ENCODE results near the gene ZMIZ1.

Gene ZMIZ1

GRCh38 chr10:79191951-79192676 is 123.3 kb downstream of the ZMIZ1 start:
- DNase-seq: no peak

- no peak for DNase-seq
Observed at GRCh38 chr10:79192677-79193003, 123.9 kb downstream of the ZMIZ1 start.

DNA sequence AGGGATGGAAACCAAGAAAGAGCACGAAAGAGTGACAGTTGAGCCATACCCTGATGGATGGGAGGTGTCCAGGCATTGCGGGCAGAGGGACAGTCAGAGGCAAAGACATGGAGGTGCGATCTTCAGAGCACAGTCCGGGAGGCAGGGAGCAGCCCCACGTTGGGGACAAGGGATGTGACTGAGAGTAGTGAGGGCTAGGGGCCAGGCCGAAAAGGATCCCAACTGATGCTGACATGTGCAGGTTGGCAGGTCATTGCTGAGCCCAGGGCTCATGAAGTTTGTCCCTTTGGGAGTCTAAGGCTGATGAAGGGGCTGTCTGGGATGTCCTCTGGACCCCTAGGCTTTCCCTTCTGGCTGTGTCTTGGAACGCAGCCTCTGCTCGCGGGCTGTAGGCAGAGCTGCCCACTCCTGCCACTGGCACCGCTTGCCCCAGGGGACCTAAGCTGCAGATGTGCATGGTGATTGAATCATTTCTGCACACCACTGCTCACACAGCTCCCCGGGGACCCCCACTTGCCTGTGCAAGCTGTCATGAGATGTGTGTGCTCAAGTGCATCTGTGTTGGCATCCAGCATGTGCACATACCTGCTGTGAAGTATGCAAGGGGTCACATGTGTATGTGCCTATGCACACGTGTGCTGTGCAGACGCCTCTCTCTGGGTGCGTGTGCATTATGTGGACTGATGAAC is 125.1 kb downstream of the ZMIZ1 start:
- DNase-seq: no peak

- DNase-seq: peak; percentile 50 to 71 (median 67)
Observed at GRCh38 chr10:79195091-79195923, 126.5 kb downstream of the ZMIZ1 start.

GRCh38 chr10:79196470-79197461 is 128.0 kb downstream of the ZMIZ1 start:
- DNase-seq: peak; percentile 45 to 60 (median 53)

GRCh38 chr10:79197558-79197957 is 128.8 kb downstream of the ZMIZ1 start:
- no peak for DNase-seq

GRCh38 chr10:79200346-79200745 is 131.6 kb downstream of the ZMIZ1 start:
- no peak for DNase-seq

DNA sequence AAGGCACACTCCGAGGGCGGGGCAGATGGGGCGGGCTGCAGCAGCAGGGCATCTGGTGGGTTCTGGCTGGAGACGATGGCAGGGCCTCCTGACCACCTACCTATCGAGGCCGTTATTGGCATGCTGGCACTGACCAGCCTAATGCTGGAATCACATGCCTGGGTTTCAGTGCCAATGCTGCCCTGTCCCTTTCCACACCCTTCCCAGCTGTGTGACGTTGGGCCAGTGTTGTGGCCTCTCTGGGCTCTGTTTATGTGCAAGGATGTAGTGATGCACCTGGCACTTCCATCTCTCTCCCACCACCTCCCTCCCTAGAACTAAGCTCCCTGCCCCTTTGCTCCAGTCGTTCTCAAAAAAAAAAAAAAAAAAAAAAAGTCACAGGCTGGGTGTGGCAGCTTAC is 132.9 kb downstream of the ZMIZ1 start:
- DNase-seq: no peak

DNA sequence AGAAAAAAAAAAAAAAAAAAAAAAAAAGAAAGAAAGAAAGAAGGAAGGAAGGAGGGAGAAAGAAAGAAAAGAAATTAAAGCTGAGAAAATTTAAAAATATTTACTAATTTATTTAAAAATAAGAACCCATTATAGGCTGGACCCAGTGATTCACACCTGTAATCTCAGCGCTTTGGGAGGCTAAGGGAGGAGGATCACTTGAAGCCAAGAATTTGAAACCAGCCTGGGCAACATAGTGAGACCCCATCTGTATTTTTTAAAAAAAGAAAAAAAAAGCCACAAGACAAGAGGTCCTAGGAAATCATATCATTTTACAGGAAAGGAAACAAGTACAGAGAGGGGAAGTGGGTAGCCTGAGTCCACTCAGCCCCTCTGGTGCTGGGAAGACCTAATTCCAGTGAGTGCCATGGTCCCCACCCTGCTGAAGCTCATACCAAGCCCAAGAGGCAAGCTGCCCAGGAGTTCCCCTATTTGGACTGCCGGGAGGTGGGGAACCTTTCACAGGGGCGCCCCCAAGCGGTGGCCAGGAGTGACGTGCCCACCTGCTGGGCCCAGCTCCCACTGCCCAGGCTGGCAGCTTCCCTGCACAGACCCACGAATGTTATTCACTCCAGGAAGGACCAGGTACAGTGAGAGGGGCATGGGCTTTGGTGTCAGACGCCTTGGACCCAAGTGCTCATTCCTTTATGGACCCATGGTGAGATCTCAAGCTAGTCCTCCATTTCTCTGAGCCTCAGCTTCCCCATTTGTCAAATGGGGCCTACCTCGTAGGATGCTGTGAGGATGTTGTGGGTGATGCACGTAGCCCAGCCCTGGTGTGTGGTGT is 133.6 kb downstream of the ZMIZ1 start:
- DNase-seq: peak in 2 of 5 donors; percentile 14 to 44

- DNase-seq: no peak
Observed at GRCh38 chr10:79203014-79203644, 134.4 kb downstream of the ZMIZ1 start.

- DNase-seq: no peak
Observed at GRCh38 chr10:79203833-79204232, 135.1 kb downstream of the ZMIZ1 start.

DNA sequence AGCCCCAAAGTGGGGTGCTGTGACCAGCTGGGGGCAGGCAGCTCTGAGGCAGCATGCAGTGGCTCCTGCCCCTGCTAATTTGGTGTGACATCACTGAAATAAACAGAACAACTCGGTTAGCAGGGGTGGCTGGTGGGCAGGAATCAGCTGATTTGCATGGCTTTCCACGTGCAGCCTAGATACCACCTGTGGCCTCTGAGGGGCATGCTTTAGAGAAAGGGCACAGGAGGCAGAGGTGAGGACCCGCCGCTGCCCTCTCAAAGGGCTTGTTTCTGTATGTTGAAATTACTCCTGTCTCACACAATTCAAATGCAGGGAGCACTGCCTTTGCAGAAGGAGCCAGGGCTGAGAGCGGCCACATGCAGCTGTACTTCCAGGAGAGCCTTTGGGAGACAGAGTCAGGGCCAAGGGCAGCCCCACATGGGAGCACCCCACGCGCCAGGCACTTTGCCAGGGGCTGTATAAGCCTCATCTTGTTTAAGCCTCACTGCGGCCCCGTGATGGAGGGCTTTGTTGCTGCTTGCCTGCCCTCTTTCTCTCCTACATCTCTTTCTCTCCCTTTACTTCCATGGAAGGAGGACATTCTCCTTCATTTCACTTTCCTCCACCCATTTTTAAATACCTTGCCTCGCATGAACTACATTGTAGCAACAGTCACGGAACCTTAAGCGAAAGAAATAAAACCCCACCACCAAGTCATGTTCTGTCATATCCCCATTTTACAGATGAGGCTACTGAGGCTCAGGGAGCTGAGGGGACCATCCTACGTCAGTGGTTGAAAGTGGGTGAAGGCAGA is 137.7 kb downstream of the ZMIZ1 start:
- no peak for DNase-seq

DNA sequence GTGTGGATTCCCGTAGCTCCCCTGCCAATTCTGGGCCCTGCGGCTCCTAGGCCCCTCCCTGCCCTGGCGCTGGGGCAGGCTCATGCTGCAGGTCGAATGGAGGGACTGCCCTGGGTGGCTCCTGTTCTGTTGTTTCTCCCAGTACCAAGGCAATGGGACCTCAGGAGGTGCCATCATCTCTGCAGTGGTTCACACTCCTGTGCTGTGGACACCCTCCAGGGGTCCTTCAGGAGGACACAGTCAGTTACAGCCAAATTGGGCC is 138.3 kb downstream of the ZMIZ1 start:
- DNase-seq: no peak

GRCh38 chr10:79207726-79208125 is 139.0 kb downstream of the ZMIZ1 start:
- DNase-seq: no peak

GRCh38 chr10:79208251-79208983 is 139.7 kb downstream of the ZMIZ1 start:
- no peak for DNase-seq

DNA sequence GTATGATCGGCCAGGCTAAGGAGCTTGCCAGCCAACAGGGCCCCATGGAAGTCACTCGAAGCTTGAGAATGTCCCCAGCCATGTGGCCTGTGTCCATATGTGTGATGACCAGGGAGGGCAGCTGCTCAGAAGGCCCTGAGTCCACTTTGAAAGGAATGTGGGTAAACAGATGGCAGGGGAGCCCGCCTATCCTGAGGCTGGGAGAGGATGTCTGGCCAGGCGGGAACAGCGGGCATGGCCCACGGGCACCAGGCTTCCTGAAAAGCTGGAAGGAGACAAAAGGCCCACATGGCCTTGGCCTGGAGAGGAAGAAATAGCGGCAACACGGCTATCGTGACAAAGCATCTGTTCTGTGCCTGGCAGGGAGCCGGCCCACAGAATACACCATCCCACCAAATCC is 140.6 kb downstream of the ZMIZ1 start:
- no peak for DNase-seq

DNA sequence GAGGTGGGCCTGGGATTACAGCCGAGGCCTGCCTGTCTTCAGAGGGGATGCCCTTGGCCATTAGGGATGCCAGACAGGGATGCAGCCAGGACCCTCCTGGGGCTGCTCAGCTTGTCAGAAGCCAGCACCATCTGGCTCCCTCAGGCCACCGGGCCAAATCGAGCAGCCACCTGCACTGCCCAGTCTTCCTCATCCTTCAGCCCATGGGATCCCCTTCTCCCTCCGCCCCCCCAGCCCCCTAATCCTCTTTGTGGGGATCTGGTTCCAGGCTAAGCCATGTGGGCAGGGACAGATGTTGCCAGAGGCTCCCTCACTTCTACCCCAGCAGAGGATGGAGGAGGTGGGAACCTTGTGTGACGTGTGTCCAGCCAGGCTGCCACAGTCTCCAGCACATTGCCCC is 141.1 kb downstream of the ZMIZ1 start:
- no peak for DNase-seq

- no peak for DNase-seq
Observed at GRCh38 chr10:79210672-79211071, 141.9 kb downstream of the ZMIZ1 start.

- no peak for DNase-seq
Observed at GRCh38 chr10:79211616-79212015, 142.8 kb downstream of the ZMIZ1 start.

GRCh38 chr10:79215531-79215930 is 146.8 kb downstream of the ZMIZ1 start:
- DNase-seq: no peak

Data from T-helper 1 cell (primary cell).